Keratinocyte (primary cell): ENCODE data around the gene RCE1. TPM values are rescaled to one million over a fixed set of nuclear protein-coding genes. Genes with fewer than 3 reads are reported as not detected.

Experiments used
- DNase-seq: peaks from one replicate; pipeline ENCODE4 v3.0.0-alpha.2; 2011; ENCODE audit warnings: low read depth, missing footprints, low spot score
- FAIRE-seq: peaks from 2 replicates; lab custom pipeline; 2011; peaks lifted over from hg19 to GRCh38; lab: Jason Lieb, UNC
- H2AFZ ChIP-seq: 2 replicates; pipeline ENCODE4 v1.6.0; 2012; ENCODE audit warnings: low read length, control low read depth, inconsistent platforms; ENCODE audit not compliant: control insufficient read depth
- H3K27ac ChIP-seq: 2 replicates; pipeline ENCODE4 v1.5.1; 2011; ENCODE audit warnings: low read length; ENCODE audit not compliant: control insufficient read depth, insufficient read depth
- H3K27me3 ChIP-seq: 3 replicates; pipeline ENCODE4 v1.6.0; 2011; ENCODE audit warnings: low read length; ENCODE audit not compliant: control insufficient read depth, insufficient read depth; ENCODE audit errors: extremely low read depth
- H3K36me3 ChIP-seq, 2 experiments: 2 replicates in 1 of 2; 3 replicates in 1 of 2; pipeline ENCODE4 v1.5.1; 2011; ENCODE audit warnings: low read length in 2 of 2, mild to moderate bottlenecking in 1 of 2; ENCODE audit not compliant: control insufficient read depth in 2 of 2, insufficient read depth in 2 of 2; ENCODE audit errors: extremely low read depth in 1 of 2
- H3K4me1 ChIP-seq: 3 replicates; pipeline ENCODE4 v1.5.1; 2011; ENCODE audit warnings: low read length; ENCODE audit not compliant: control insufficient read depth, insufficient read depth; ENCODE audit errors: extremely low read depth
- H3K4me2 ChIP-seq: 3 replicates; pipeline ENCODE4 v1.6.0; 2011; ENCODE audit warnings: low read depth, low read length; ENCODE audit not compliant: control insufficient read depth, insufficient read depth; ENCODE audit errors: extremely low read depth
- H3K4me3 ChIP-seq, 3 experiments: fragments of 200-600 bp in 1 of 3; sonication (generic) in 1 of 3; 2 replicates in 2 of 3; 3 replicates in 1 of 3; pipeline ENCODE4 v1.5.1; 2011 to 2016; ENCODE audit warnings: low read length in 3 of 3, mild to moderate bottlenecking in 3 of 3, control low read depth in 2 of 3, inconsistent platforms in 1 of 3, low read depth in 1 of 3, mixed read lengths in 1 of 3, mixed run types in 1 of 3, moderate library complexity in 1 of 3; ENCODE audit not compliant: control insufficient read depth in 2 of 3, insufficient read depth in 2 of 3; ENCODE audit errors: extremely low read depth in 1 of 3
- H3K79me2 ChIP-seq: 2 replicates; pipeline ENCODE4 v1.6.0; 2012; ENCODE audit warnings: low read length; ENCODE audit not compliant: control insufficient read depth, insufficient read depth
- H3K9ac ChIP-seq: 3 replicates; pipeline ENCODE4 v1.6.0; 2011; ENCODE audit warnings: low read length; ENCODE audit not compliant: control insufficient read depth, insufficient read depth; ENCODE audit errors: extremely low read depth
- H3K9me1 ChIP-seq: 3 replicates; pipeline ENCODE4 v1.6.0; 2011; ENCODE audit warnings: low read length; ENCODE audit not compliant: control insufficient read depth, insufficient read depth; ENCODE audit errors: extremely low read depth
- H3K9me3 ChIP-seq: 2 replicates; pipeline ENCODE4 v1.5.1; 2012; ENCODE audit warnings: low read depth, low read length; ENCODE audit not compliant: control insufficient read depth
- H4K20me1 ChIP-seq: 3 replicates; pipeline ENCODE4 v1.6.0; 2011; ENCODE audit warnings: low read length; ENCODE audit not compliant: control insufficient read depth, insufficient read depth; ENCODE audit errors: extremely low read depth
- EZH2 ChIP-seq: IDR thresholded peaks from one replicate; pipeline ENCODE4 v1.6.1; 2012; ENCODE audit warnings: inconsistent platforms, mild to moderate bottlenecking, low read length, moderate library complexity
- dilution Hi-C: fragments of 300-500 bp; cut with MboI; formaldehyde crosslinking; loops from one replicate; pipeline ENCODE4 v1.7.0; 2020; ENCODE audit warnings: low sequenced_read_pairs; ENCODE audit not compliant: extremely low pct_ligation_motif_present
- polyA plus RNA-seq, 5 experiments: library from polyadenylated mRNA; depleted of rRNA in 3 of 5; stranded (reverse) in 3 of 5; stranded (forward) in 1 of 5; unstranded in 1 of 5; fragments of >200 nt; gene quantifications; 1 replicate in 1 of 5; 2 replicates in 3 of 5; 3 replicates in 1 of 5; pipeline versions ENCODE4 v1.2.1 to v1.2.3, GENCODE V29; 2011 to 2012; ENCODE audit warnings: missing spikeins in 2 of 5, low read depth in 1 of 5, low replicate concordance in 1 of 5
- TF ChIP-seq, protein P1 (sequence below), 3 experiments: IDR thresholded peaks in 1 of 3; conservative IDR thresholded peaks in 1 of 3; optimal IDR thresholded peaks in 1 of 3; 2 replicates in 2 of 3; 3 replicates in 1 of 3; pipeline versions ENCODE3 to v1.5.1; 2011; ENCODE audit warnings: low read length in 3 of 3, mild to moderate bottlenecking in 3 of 3, moderate library complexity in 2 of 3, control low read depth in 1 of 3, inconsistent platforms in 1 of 3; ENCODE audit not compliant: insufficient read depth in 2 of 3; ENCODE audit errors: extremely low read depth in 1 of 3

RCE1 gene
- polyA plus RNA-seq, 1 donor (not counting 4 experiments of a cell fraction or from before 2014, with no cell fraction given) = 11.2 TPM

DNA sequence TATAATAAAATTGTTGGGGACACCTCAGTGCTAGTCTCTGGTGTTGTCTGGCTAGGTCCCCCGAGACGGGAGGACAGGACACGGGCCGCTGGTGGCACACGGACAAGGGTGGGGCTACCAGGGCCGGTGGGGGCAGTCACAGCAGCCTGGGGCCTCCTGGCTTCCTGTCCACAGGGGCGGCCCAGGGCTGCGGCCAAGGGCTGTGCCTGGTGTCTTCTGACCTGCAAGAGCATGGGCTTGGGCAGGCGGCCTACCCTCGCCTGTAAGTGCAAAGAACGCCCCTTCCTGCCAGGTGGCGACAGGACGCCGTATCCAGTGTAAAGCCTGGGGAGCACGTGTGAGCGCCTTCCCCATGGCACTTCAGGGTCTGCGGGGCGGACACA, 17.2 kb downstream of the RCE1 start:
- Histone ChIP-seq H3K4me3 (no peak overlapping the region), H4K20me1 (peaks cover 6% of the 10 kb centered on the region), H2AFZ (no peak overlapping the region), H3K27me3 (no peaks in the 10 kb centered on the region), H3K4me2 (no peak overlapping the region), H3K4me1 (peaks cover 21% of the 10 kb centered on the region), H3K9ac (no peak overlapping the region), H3K9me1 (no peaks in the 10 kb centered on the region), H3K79me2 (no peaks in the 10 kb centered on the region), H3K36me3 (peaks cover 0 to 7% of the 10 kb centered on the region in 2 experiments), H3K27ac (no peak overlapping the region), H3K9me3 (no peaks in the 10 kb centered on the region)
- no peak for DNase-seq
- TF ChIP-seq, protein P1, sequence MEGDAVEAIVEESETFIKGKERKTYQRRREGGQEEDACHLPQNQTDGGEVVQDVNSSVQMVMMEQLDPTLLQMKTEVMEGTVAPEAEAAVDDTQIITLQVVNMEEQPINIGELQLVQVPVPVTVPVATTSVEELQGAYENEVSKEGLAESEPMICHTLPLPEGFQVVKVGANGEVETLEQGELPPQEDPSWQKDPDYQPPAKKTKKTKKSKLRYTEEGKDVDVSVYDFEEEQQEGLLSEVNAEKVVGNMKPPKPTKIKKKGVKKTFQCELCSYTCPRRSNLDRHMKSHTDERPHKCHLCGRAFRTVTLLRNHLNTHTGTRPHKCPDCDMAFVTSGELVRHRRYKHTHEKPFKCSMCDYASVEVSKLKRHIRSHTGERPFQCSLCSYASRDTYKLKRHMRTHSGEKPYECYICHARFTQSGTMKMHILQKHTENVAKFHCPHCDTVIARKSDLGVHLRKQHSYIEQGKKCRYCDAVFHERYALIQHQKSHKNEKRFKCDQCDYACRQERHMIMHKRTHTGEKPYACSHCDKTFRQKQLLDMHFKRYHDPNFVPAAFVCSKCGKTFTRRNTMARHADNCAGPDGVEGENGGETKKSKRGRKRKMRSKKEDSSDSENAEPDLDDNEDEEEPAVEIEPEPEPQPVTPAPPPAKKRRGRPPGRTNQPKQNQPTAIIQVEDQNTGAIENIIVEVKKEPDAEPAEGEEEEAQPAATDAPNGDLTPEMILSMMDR (optimal IDR thresholded peaks at IDR 0.05 in 1 of 3, IDR thresholded peaks at IDR 0.05 in 1 of 3, conservative IDR thresholded peaks at IDR 0.05 in 1 of 3; ENCODE audit: extremely low read depth in 1 of 3, insufficient read depth in 2 of 3, low read length in 3 of 3) = peak in 1 of 3 experiments; percentile 13
- no peak for TF ChIP-seq EZH2
- dilution Hi-C loops = no loop called here
- no peak for FAIRE-seq

DNA sequence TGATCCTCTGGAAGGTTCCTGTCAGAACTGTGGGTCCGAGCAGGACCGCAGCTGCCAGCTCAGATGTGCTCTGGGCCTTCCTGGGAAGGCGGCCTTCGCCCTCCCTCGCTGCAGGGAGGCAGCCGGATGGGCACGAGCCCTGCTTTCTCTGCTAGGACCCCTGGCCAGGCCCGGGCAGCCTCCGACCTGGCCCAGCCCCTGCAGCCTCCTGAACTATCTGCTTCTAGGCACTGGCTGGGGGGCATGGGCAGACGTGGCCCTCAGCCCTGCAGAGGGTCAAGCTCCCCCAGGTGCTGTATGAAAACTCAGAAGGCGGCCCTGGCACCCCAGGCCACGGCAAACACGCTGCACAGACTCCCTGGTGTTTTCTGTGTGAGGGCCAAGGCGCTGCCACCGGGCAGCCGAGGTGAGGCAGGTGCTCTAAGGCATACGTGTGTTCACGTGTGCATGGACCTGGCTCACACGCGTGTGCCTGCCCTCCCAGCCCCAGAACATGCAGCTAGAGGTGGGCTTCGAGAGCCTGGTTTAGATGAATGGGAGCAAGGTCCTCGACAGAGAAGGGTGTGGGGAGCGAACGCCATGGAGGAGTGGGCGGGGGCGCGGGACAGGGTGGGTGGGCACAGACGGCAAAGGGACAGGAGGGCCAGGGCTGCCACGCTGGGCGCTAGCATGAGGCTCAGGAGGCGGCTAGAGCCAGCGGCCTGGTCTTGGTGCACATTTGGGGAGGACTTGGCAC, 18.0 kb downstream of the RCE1 start:
- dilution Hi-C loops = no loop called here
- no peaks in the 10 kb centered on the region for H3K79me2 ChIP-seq
- FAIRE-seq = no peak

More for the DNA sequence above, 18.0 kb downstream of the RCE1 start:
- Histone ChIP-seq H3K4me2 (no peak overlapping the region), H3K27me3 (no peaks in the 10 kb centered on the region), H3K27ac (no peak overlapping the region), H3K9me3 (no peaks in the 10 kb centered on the region), H3K9ac (no peak overlapping the region), H3K36me3 (peaks cover 0 to 9% of the 10 kb centered on the region in 2 experiments), H2AFZ (no peak overlapping the region), H4K20me1 (peaks cover 6% of the 10 kb centered on the region), H3K4me1 (peaks cover 16% of the 10 kb centered on the region), H3K4me3 (no peak overlapping the region), H3K9me1 (no peaks in the 10 kb centered on the region)
- no peak for TF ChIP-seq EZH2
- TF ChIP-seq, protein P1 (optimal IDR thresholded peaks at IDR 0.05 in 1 of 3, IDR thresholded peaks at IDR 0.05 in 1 of 3, conservative IDR thresholded peaks at IDR 0.05 in 1 of 3; ENCODE audit: extremely low read depth in 1 of 3, insufficient read depth in 2 of 3, low read length in 3 of 3) = no peak
- no peak for DNase-seq
